Activated CD4-positive, alpha-beta memory T cell treated with anti-CD3 and anti-CD28 coated beads, Interleukin-2, amount 10 ng/mL, durations not matched to agents 7 days and 5 days (primary cell): ENCODE results near the gene IL17B. TPM values are rescaled to one million over a fixed set of nuclear protein-coding genes. Genes with fewer than 3 reads are reported as not detected.
A peak's percentile ranks its signal among the peaks of the same experiment; 100 is the strongest.

ENCODE experiments used
- CTCF ChIA-PET: fragments of 350-600 bp; sonication (Branson Sonifier 250); formaldehyde crosslinking; loops from one replicate; lab custom pipeline; 2021; ENCODE audit warnings: antibody characterized with exemption, inconsistent platforms; lab: Charles Lee
- POLR2A ChIA-PET: fragments of 350-600 bp; sonication (Branson Sonifier 250); formaldehyde crosslinking; loops from one replicate; lab custom pipeline; 2021; ENCODE audit warnings: antibody characterized with exemption; lab: Charles Lee
- DNase-seq: peaks from one replicate; pipeline ENCODE4 v3.0.0-alpha.2; 2020
- H3K27ac Mint-ChIP-seq: one replicate; pipeline ENCODE4 v1.8.0; 2021; ENCODE audit warnings: mild to moderate bottlenecking, mixed read lengths
- H3K27me3 Mint-ChIP-seq: one replicate; pipeline ENCODE4 v1.8.0; 2021; ENCODE audit warnings: mixed read lengths
- H3K36me3 Mint-ChIP-seq: one replicate; pipeline ENCODE4 v1.8.0; 2021; ENCODE audit warnings: low read depth, mixed read lengths
- H3K4me1 Mint-ChIP-seq: one replicate; pipeline ENCODE4 v1.8.0; 2021; ENCODE audit warnings: mixed read lengths
- H3K4me3 Mint-ChIP-seq: one replicate; pipeline ENCODE4 v1.8.0; 2021; ENCODE audit warnings: mild to moderate bottlenecking, mixed read lengths
- H3K9me3 Mint-ChIP-seq: one replicate; pipeline ENCODE4 v1.8.0; 2021; ENCODE audit warnings: mixed read lengths
- total RNA-seq, 2 experiments: library from RNA; stranded (reverse); gene quantifications; one replicate each; pipeline ENCODE4 v1.2.3, GENCODE V29; 2021

Gene IL17B
- total RNA-seq, 2 experiments from 2014 or later, result not detected

DNA sequence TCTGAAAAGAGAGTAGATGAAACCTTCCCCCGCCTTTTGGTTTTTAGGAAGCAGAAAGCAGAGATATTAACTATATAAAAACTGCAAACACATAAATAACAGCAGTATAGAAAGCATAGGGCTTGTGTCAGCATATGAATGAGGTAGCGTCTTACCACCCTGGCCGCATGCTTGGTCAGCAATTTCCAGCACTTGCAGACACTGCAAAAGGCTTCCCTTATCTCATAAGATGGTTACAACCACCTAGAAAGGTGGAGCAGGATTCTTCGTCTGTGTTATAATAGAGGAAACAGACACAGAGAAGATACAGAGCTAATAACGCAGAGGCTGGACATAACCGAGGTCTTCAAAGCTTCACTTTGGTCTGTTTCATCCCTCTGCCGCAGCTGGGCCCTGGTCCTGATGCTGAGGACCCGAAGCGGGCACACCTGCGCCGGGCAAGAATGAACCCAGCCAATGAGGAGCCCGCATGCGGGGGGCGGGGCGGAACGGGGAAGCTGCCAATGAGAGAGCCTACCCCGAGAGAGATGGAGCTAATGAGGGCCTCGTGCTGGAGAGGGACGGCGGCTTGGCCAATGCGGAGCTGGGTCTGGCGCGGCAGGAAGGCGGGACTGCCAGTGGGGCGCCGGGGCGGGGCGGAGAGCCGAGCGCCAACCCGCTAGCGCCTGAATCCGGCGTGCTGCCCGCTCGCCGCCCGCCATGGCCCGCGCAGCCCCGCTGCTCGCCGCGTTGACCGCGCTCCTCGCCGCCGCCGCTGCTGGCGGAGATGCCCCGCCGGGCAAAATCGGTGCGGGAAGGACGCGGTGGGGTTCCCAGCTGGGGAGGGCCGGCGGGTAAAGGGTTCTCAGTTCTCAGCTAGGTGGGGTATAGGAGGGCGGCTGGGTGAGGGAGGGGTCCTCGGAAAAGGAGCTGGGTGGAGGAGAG, 21.5 kb downstream of the IL17B start, which contains the start of gene PCYOX1L:
Gene PCYOX1L, plus strand, starts transcription at position 677 of the 924 bp plus-strand sequence. Its CDS starts 23 bp downstream, at position 700.
- DNase-seq, result peak; percentile 94
- H3K9me3 Mint-ChIP-seq, result no peaks in the 10 kb centered on the region
- H3K4me3 Mint-ChIP-seq, result peak within 1 kb of the TSS; percentile 92
- H3K36me3 Mint-ChIP-seq, result peaks cover 54% of the 10 kb centered on the region
- peaks cover 71% of the 10 kb centered on the region for H3K4me1 Mint-ChIP-seq
- ChIA-PET POLR2A (interaction anchor here (0.7 to 9.7 kb wide), 15 partner anchors 9 to 643 kb away, joined by 3 to 445 read pairs (median 5); partner anchors contain the start of genes CSNK1A1, GRPEL2, HMGXB3 and TIGD6), CTCF (interaction anchor here (0.7 to 4.2 kb wide), 15 partner anchors 8 to 265 kb away, joined by 3 to 44 read pairs (median 5); partner anchors contain the start of genes CSNK1A1 and GRPEL2)
- no peaks in the 10 kb centered on the region for H3K27me3 Mint-ChIP-seq
- peak within 1 kb of the TSS; percentile 85 for H3K27ac Mint-ChIP-seq

GRCh38 chr5:149356391-149356790, 22.7 kb downstream of the IL17B start:
- Mint-ChIP-seq H3K9me3 (no peaks in the 10 kb centered on the region), H3K36me3 (peaks cover 66% of the 10 kb centered on the region), H3K4me1 (peaks cover 83% of the 10 kb centered on the region), H3K27me3 (no peaks in the 10 kb centered on the region), H3K4me3 (peak overlapping the region; percentile 49), H3K27ac (peak overlapping the region; percentile 78)
- peak; percentile 42 for DNase-seq
- POLR2A ChIA-PET, result interaction anchor here (0.9 to 9.7 kb wide), 8 partner anchors 11 to 376 kb away, joined by 3 to 445 read pairs (median 7); partner anchors contain the start of genes ARHGEF37, CSNK1A1 and GRPEL2
- CTCF ChIA-PET, result interaction anchor here (0.8 to 4.2 kb wide), 4 partner anchors 11 to 39 kb away, joined by 3 to 44 read pairs (median 10); partner anchors contain the start of gene GRPEL2

DNA sequence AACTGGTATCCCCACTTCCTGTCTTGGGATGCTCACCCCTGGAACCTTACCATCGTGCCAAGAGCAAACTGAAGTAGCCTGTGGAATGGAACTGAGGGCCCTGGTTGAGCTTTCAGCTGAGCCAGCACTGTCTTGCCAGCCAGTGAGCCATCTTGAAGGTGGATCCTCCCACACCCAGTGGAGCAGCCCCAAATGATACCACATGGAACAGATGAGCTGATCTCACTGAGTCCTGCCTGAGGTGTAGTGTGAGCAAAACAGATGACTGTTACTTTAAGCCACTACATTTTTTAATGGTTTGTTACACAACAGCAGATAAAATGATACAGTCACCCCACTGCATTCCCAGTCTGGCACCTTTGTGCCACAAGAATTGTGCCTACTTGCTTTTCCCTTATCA, 23.4 kb downstream of the IL17B start:
- Mint-ChIP-seq H3K4me3 (no peak overlapping the region), H3K9me3 (no peaks in the 10 kb centered on the region), H3K27me3 (no peaks in the 10 kb centered on the region), H3K27ac (peak overlapping the region; percentile 78), H3K4me1 (peaks cover 84% of the 10 kb centered on the region), H3K36me3 (peaks cover 71% of the 10 kb centered on the region)
- ChIA-PET CTCF (interaction anchor here (0.8 to 4.2 kb wide), 4 partner anchors 10 to 38 kb away, joined by 3 to 44 read pairs (median 10); partner anchors contain the start of gene GRPEL2), POLR2A (interaction anchor here (0.7 to 9.7 kb wide), 7 partner anchors 11 to 377 kb away, joined by 3 to 445 read pairs (median 4); partner anchors contain the start of genes ARHGEF37, CSNK1A1 and GRPEL2)
- DNase-seq, result peak; percentile 36

- H3K27ac Mint-ChIP-seq, result peak overlapping the region; percentile 38
- H3K4me3 Mint-ChIP-seq, result no peak overlapping the region
- no peak for DNase-seq
- H3K9me3 Mint-ChIP-seq, result no peaks in the 10 kb centered on the region
- CTCF ChIA-PET, result interaction anchor here (1.4 to 3.5 kb wide), 2 partner anchors 9 to 14 kb away, joined by 6 to 15 read pairs; partner anchors contain the start of gene GRPEL2
- H3K4me1 Mint-ChIP-seq, result peaks cover 83% of the 10 kb centered on the region
- POLR2A ChIA-PET, result interaction anchor here (1.4 to 9.7 kb wide), 2 partner anchors 9 to 198 kb away, joined by 6 to 445 read pairs; partner anchors contain the start of genes CSNK1A1 and GRPEL2
- peaks cover 76% of the 10 kb centered on the region for H3K36me3 Mint-ChIP-seq
- H3K27me3 Mint-ChIP-seq, result no peaks in the 10 kb centered on the region
Observed at GRCh38 chr5:149353911-149354310, 25.2 kb downstream of the IL17B start.

- Mint-ChIP-seq H3K36me3 (peaks cover 89% of the 10 kb centered on the region), H3K27me3 (no peaks in the 10 kb centered on the region), H3K4me1 (peaks cover 88% of the 10 kb centered on the region), H3K27ac (no peak overlapping the region), H3K9me3 (no peaks in the 10 kb centered on the region), H3K4me3 (no peak overlapping the region)
- CTCF ChIA-PET, result interaction anchor here (3.5 kb wide), 1 partner anchor 15 kb away, joined by 15 read pairs; no protein-coding TSS in a partner anchor
- POLR2A ChIA-PET, result interaction anchor here (1.9 to 9.7 kb wide), 2 partner anchors 7 to 15 kb away, joined by 6 to 445 read pairs; partner anchors contain the start of gene GRPEL2
- DNase-seq, result no peak
Observed at GRCh38 chr5:149352169-149352568, 26.9 kb downstream of the IL17B start.

GRCh38 chr5:149349382-149349781, 29.7 kb downstream of the IL17B start:
- ChIA-PET POLR2A (interaction anchor here (1.0 to 10.8 kb wide), 4 partner anchors 8 to 202 kb away, joined by 3 to 445 read pairs (median 5); partner anchors contain the start of genes CSNK1A1 and PCYOX1L), CTCF (interaction anchor here (1.0 to 8.4 kb wide), 3 partner anchors 8 to 17 kb away, joined by 5 to 63 read pairs (median 6); partner anchors contain the start of gene PCYOX1L)
- peak overlapping the region; percentile 87 for H3K27ac Mint-ChIP-seq
- no peaks in the 10 kb centered on the region for H3K27me3 Mint-ChIP-seq
- DNase-seq, result no peak
- peak overlapping the region; percentile 81 for H3K4me3 Mint-ChIP-seq
- H3K4me1 Mint-ChIP-seq, result peaks cover 74% of the 10 kb centered on the region
- H3K36me3 Mint-ChIP-seq, result peaks cover 84% of the 10 kb centered on the region
- no peaks in the 10 kb centered on the region for H3K9me3 Mint-ChIP-seq

- peak overlapping the region; percentile 87 for H3K27ac Mint-ChIP-seq
- H3K27me3 Mint-ChIP-seq, result no peaks in the 10 kb centered on the region
- H3K4me3 Mint-ChIP-seq, result peak overlapping the region; percentile 81
- POLR2A ChIA-PET, result interaction anchor here (1.0 to 10.8 kb wide), 4 partner anchors 8 to 203 kb away, joined by 3 to 445 read pairs (median 5); partner anchors contain the start of genes CSNK1A1 and PCYOX1L
- DNase-seq, result no peak
- H3K36me3 Mint-ChIP-seq, result peaks cover 78% of the 10 kb centered on the region
- peaks cover 75% of the 10 kb centered on the region for H3K4me1 Mint-ChIP-seq
- no peaks in the 10 kb centered on the region for H3K9me3 Mint-ChIP-seq
- CTCF ChIA-PET, result interaction anchor here (1.0 to 8.4 kb wide), 3 partner anchors 9 to 18 kb away, joined by 5 to 63 read pairs (median 6); partner anchors contain the start of gene PCYOX1L
Observed at GRCh38 chr5:149348518-149348917, 30.6 kb downstream of the IL17B start.

GRCh38 chr5:149345892-149346222, 33.2 kb downstream of the IL17B start:
- ChIA-PET POLR2A (interaction anchor here (0.7 to 10.8 kb wide), 13 partner anchors 10 to 519 kb away, joined by 3 to 445 read pairs (median 9); partner anchors contain the start of genes ADRB2, CSNK1A1, PCYOX1L and PPARGC1B), CTCF (interaction anchor here (0.6 to 8.4 kb wide), 9 partner anchors 10 to 507 kb away, joined by 3 to 63 read pairs (median 5); partner anchors contain the start of gene PCYOX1L)
- Mint-ChIP-seq H3K9me3 (no peaks in the 10 kb centered on the region), H3K27ac (peak overlapping the region; percentile 87), H3K27me3 (no peaks in the 10 kb centered on the region), H3K4me1 (peaks cover 53% of the 10 kb centered on the region), H3K4me3 (peak overlapping the region; percentile 81), H3K36me3 (peaks cover 54% of the 10 kb centered on the region)
- peak; percentile 33 for DNase-seq

GRCh38 chr5:149345147-149345891, 33.8 kb downstream of the IL17B start, which contains the start of gene GRPEL2:
Gene GRPEL2, plus strand, starts transcription at chr5:149345499. Its CDS starts 41 bp downstream, at chr5:149345540.
- Mint-ChIP-seq H3K27me3 (no peaks in the 10 kb centered on the region), H3K4me3 (peak within 1 kb of the TSS; percentile 81), H3K36me3 (peaks cover 48% of the 10 kb centered on the region), H3K4me1 (peaks cover 48% of the 10 kb centered on the region), H3K27ac (peak within 1 kb of the TSS; percentile 87), H3K9me3 (no peaks in the 10 kb centered on the region)
- ChIA-PET POLR2A (interaction anchor here (0.7 to 10.8 kb wide), 20 partner anchors 10 to 514 kb away, joined by 3 to 445 read pairs (median 6); partner anchors contain the start of genes CSNK1A1, PCYOX1L and PPARGC1B), CTCF (interaction anchor here (0.6 to 8.4 kb wide), 16 partner anchors 9 to 507 kb away, joined by 3 to 63 read pairs (median 5); partner anchors contain the start of genes ABLIM3, CSNK1A1 and PCYOX1L)
- peak; percentile 94 for DNase-seq

DNA sequence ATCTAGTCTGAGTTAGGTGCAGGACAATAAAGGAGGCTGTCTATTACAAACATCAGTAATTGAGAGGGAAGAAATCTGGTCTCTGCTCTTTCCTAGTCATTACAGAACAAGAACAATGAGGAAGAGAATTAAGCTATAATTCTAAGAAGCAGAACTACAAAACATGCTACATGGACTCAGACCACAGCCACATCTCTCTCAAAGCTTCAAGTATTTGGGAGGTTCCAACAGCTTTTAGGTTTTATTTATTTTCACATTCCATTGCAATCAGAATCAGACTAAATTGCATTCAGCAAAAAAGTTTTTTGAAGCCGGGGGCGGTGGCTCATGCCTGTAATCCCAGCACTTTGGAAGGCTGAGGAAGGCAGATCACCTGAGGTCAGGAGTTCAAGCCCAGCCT, 34.9 kb downstream of the IL17B start:
- H3K36me3 Mint-ChIP-seq, result peaks cover 37% of the 10 kb centered on the region
- peak overlapping the region; percentile 25 for H3K4me3 Mint-ChIP-seq
- H3K27me3 Mint-ChIP-seq, result peaks cover 7% of the 10 kb centered on the region
- no peak for DNase-seq
- POLR2A ChIA-PET, result interaction anchor here (0.8 to 10.8 kb wide), 11 partner anchors 8 to 206 kb away, joined by 3 to 445 read pairs (median 12); partner anchors contain the start of genes CSNK1A1 and PCYOX1L
- peak overlapping the region; percentile 22 for H3K27ac Mint-ChIP-seq
- CTCF ChIA-PET, result interaction anchor here (1.1 to 8.4 kb wide), 9 partner anchors 9 to 207 kb away, joined by 3 to 63 read pairs (median 6); partner anchors contain the start of genes ABLIM3, CSNK1A1 and PCYOX1L
- H3K4me1 Mint-ChIP-seq, result peaks cover 37% of the 10 kb centered on the region
- no peaks in the 10 kb centered on the region for H3K9me3 Mint-ChIP-seq

GRCh38 chr5:149341876-149342275, 37.2 kb downstream of the IL17B start:
- peaks cover 14% of the 10 kb centered on the region for H3K36me3 Mint-ChIP-seq
- peaks cover 17% of the 10 kb centered on the region for H3K4me1 Mint-ChIP-seq
- H3K27me3 Mint-ChIP-seq, result peaks cover 13% of the 10 kb centered on the region
- no peak for DNase-seq
- no peaks in the 10 kb centered on the region for H3K9me3 Mint-ChIP-seq
- H3K4me3 Mint-ChIP-seq, result no peak overlapping the region
- H3K27ac Mint-ChIP-seq, result no peak overlapping the region
- ChIA-PET CTCF (interaction anchor here (0.9 to 8.4 kb wide), 4 partner anchors 9 to 40 kb away, joined by 3 to 63 read pairs (median 3); no protein-coding TSS in a partner anchor), POLR2A (interaction anchor here (10.8 kb wide), 1 partner anchor 15 kb away, joined by 445 read pairs; the partner anchor contains the start of gene PCYOX1L)
